GM18867 (cell line): ENCODE data around the gene TDRD9.
"Not testable (repeated sequence)": the region's sequence is repeated elsewhere in the genome, so short reads cannot be mapped to it uniquely, and the experiment has no call there.

Source experiments
- ATAC-seq: cut with Tn5 transposase; IDR thresholded peaks from one replicate; pipeline ENCODE4 v1.9.1; 2021; ENCODE audit warnings: mild to moderate bottlenecking, moderate library complexity; ENCODE audit not compliant: unreplicated experiment

Gene TDRD9

GRCh38 chr14:103923863-103924262 is 4.4 kb upstream of the TDRD9 start:
- no peak for ATAC-seq

DNA sequence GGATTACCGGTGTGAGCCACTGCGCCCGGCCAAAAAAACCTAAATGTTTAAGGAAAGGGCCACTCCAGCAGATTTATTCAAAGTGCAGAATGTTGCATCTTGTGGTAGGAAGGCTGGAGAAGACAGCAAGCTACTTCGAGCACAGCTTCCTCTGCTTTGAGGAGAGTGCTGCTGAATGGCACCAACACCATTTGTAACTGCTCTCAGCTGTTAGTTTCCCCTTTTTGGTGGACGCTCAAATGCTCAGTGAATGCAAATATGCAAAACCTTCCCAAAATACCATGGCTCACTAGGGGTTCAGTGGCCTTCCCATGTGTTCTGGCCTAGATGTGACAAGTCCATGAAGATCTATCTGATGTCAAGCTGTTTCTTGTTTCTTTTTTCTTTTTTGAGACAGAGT is 2.9 kb upstream of the TDRD9 start:
- no peak for ATAC-seq

GRCh38 chr14:103927566-103927965 is 690 bp upstream of the TDRD9 start:
- no peak for ATAC-seq

GRCh38 chr14:103930051-103930604 is 1.9 kb downstream of the TDRD9 start:
- no peak for ATAC-seq

DNA sequence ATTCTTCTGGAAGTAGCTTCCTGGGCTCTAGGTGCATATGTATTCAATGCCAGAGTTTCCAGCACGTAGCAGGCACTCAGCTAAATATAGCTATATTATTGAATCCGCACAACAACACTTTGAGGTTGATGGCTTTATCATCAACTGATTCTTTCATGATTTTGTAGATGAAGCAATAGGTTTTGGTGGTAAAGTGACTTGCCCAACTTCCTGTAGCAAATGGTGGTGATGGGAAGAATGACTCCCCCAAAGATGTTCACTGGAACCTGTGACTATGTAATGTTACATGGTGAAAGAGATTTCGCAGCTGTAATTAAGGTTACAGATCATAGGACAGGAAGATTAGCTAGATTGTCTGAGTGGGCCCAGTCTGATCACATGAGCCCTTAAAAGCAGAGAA is 3.2 kb downstream of the TDRD9 start:
- ATAC-seq = no peak

DNA sequence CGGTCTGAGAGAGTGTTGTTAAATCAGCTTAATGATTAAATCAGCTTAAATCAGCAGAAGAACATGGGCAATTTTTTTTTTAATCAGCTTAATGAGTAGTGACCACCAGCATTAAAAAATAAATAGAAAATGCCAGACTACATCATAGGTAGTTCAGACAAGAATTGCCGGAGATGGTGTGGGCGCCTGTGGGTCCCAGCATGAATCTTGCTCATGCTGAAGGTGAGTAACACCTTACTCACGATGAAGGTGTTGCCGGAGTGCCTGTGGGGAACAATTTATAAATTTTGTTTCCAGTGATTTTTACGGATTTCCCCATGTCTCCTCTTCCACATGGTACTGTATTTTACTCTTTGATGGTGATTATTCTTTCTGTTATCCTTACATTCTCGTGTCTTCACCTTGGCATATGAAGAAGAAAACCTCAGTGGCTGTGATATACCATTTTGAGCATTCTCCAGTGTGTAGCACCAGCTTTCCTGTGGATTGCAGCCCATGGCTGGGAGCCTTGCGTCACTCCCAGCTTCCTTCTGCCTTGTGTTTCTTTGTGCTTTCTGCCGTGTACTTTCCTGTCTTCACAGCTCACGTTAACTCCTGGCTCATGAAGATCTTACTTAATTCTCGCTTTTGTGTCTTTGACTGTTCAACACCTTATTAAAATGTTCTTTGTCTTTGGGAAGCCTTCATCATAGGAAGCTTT is 4.7 kb downstream of the TDRD9 start:
- no peak for ATAC-seq

- no peak for ATAC-seq
These were observed 6.8 kb downstream of the TDRD9 start for GRCh38 chr14:103935102-103935501.

DNA sequence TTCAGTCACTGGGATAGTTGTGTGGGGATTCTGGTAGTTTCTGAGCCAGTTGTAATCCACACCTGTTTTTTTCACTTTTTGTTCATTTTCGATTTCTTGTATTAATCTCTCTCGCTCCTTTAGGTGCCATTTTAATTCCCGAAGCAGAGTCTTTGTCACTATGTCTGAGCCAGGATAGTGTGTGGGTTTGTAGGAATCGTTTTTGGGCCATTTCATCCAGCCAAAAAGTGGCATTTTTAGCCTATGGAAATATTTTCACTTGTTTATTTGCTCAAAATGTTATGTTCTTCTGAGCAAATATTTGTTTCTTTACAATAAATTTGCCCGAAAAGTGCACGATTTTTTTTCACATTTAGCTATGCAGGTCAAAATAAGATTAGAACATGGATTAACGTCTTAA is 13.2 kb downstream of the TDRD9 start:
- no peak for ATAC-seq

- no peak for ATAC-seq
These were observed 13.9 kb downstream of the TDRD9 start, which contains the start of gene RD3L for GRCh38 chr14:103941973-103942736. Gene RD3L, minus strand, starts transcription at chr14:103942529. Its CDS starts 834 bp downstream, at chr14:103941695.

- ATAC-seq = no peak
These were observed 15.4 kb downstream of the TDRD9 start for GRCh38 chr14:103943673-103944072.

DNA sequence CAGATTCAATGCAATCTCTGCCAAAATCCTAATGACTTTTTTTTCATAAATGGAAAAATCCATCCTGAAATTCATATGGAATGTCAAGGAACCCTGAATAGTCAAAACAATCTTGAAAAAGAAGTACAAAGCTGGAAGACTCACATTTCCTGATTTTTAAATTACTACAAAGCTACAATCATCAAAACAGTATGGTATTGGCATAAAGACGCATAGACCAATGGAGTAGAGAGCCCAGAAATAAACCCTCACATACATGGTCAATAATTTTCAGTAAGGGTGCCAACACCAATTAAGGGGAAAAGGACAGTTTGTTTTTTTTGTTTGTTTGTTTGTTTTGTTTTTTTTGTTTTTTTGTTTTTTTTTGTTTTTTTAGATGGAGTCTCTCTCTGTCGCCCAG is 18.7 kb downstream of the TDRD9 start:
- ATAC-seq = no peak

DNA sequence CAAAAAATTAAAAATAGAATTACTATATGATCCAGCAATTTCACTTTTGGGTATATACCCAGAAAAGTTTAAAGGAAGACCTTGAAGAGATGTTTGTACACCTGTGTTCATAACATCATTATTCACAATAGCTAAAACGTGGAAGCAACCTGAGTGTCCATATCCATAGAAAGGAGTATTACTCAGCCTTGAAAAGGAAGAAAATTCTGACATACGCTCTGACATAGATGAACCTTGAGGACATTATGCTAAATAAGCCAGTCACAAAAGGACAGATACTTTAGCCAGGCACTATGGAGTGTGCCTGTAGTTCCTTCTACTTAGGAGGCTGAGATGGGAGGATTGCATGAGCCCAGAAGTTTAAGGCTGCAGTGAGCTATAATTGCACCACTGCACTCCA is 20.2 kb downstream of the TDRD9 start:
- no peak for ATAC-seq

DNA sequence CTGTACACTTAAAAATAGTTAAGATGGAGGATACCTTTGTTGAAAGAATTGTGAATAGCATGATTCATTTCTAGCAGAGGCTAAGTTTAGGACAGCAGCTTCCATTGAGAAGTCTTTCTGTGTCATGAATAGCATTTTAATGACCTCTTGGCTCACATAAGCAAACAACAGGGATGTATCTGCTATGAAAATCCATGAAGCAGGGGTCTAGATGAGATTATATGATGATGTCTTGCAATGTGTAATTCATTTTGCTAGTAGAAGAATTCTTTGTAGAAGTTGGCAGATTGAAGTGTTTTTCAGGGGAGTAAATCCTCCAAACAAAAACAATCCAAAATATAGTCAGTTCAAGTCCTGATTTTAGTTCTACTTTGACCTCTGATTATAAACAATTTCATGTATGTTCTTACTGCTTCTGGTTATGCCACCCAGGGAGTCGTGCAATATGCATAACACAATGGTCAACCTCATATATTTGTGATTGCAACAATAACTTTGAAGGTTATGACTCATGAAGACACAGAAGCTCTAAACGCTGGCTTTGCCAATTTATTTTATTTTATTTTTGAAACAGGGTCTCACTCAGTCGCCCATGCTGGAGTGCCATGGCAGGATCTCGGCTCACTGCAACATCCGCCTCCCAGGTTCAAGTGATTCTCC is 21.0 kb downstream of the TDRD9 start:
- no peak for ATAC-seq

DNA sequence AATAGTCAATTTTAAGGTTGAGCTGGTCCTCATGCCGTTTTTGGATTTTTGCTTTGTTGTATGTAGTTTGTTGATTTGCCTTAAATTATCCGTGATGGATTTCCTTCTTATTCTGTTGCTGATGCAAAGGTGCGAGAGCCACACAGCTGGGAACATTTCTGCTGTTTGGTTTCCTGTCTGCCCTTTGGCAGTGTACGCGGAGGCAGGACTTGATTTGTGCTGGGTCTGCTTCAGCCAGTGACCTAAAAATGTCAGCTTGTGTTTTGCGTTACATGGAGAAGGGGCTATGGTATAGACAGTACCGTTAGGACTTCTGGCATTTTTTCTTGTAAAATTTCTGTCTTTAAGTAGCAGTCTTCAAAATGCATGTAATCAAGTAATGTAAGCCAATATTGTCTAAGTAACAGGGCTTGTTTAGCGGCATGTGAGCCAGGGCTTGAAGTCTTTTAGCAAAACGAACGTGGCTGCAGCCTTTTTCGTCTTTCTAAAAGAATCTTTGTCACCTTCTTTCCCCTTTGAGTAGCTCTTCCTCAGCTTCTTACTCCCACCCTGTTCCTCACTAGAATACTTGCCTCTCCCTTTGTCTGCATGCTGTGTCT is 32.3 kb downstream of the TDRD9 start:
- ATAC-seq = no peak

GRCh38 chr14:103961928-103962578 is 33.8 kb downstream of the TDRD9 start:
- no peak for ATAC-seq

DNA sequence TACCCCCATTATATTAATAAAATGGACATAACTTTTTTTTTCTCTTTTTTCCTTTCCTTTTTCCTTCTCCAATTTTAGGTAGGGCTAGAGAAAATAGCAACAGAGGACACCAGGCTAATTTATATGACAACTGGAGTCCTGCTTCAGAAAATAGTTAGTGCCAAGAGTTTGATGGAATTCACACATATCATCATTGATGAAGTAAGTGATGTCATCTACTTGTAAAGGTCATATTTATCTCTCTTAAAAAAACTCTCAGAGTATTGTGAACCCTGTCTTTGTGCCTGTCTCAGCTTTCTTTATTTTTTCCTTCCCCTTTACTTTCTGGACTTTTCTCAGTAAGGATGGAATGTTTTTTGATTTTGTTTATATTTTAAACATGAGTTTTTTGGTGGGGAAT is 38.4 kb downstream of the TDRD9 start:
- ATAC-seq = no peak

- ATAC-seq = no peak
These were observed 41.7 kb downstream of the TDRD9 start for GRCh38 chr14:103969961-103970360.

- ATAC-seq = no peak
These were observed 45.1 kb downstream of the TDRD9 start for GRCh38 chr14:103973354-103973753.

DNA sequence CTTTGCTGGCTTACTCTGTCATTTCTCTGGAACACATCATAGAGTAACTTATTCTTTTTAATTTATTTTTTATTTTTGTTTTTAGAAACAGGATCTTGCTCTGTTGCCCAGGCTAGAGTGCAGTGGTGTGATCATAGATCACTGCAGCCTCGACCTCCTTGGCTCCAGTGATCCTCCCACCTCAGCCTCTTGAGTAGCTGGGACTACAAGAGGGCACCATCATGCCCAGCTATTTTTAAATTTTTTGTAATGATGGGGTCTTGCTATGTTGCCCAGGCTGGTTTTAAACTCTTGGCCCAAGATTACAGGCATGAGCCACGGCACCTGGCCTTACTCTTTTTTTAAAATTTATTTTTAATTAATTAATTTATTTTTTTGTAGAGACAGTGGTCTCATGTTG is 46.3 kb downstream of the TDRD9 start:
- no peak for ATAC-seq

DNA sequence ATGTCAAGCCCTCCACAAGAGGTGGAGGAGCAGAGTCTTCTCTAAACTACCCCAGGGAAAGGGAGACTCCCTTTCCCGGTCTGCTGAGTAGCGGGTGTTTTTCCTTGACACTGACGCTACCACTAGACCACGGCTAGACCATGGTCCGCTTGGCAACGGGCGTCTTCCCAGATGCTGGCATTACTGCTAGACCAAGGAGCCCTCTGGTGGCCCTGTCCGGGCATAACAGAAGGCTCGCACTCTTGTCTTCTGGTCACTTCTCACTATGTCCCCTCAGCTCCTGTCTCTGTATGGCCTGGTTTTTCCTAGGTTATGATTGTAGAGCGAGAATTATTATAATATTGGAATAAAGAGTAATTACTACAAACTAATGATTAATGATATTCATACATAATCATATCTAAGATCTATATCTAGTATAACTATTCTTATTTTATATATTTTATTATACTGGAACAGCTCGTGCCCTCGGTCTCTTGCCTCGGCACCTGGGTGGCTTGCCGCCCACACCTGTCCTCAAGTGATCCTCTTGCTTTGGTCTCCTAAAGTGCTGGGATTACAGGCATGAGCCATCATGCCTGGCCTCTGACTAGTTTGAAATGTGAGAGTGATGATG is 52.5 kb downstream of the TDRD9 start:
- not testable (repeated sequence) for ATAC-seq
